Adipocyte (in vitro differentiated cells): ENCODE measurements around the gene FAM13C.
A peak's percentile ranks its signal among the peaks of the same experiment; 100 is the strongest.

Source experiments
- DNase-seq: peaks from one replicate; pipeline ENCODE4 v3.0.0-alpha.2; 2015; ENCODE audit warnings: low read depth
- H3K27me3 ChIP-seq: replicated peaks from 2 replicates; pipeline ENCODE4 v1.7.0; 2013; ENCODE audit warnings: mild to moderate bottlenecking, low read length, moderate library complexity; ENCODE audit not compliant: control insufficient read depth, insufficient read depth
- H3K36me3 ChIP-seq: 2 replicates; pipeline ENCODE4 v1.7.0; 2013; ENCODE audit warnings: low read length, mild to moderate bottlenecking, moderate library complexity; ENCODE audit not compliant: control insufficient read depth, insufficient read depth, severe bottlenecking
- H3K4me1 ChIP-seq: 2 replicates; pipeline ENCODE4 v1.7.0; 2013; ENCODE audit warnings: mild to moderate bottlenecking, low read length, moderate library complexity; ENCODE audit not compliant: control insufficient read depth, insufficient read depth
- H3K4me3 ChIP-seq: 2 replicates; pipeline ENCODE4 v1.7.0; 2013; ENCODE audit warnings: mild to moderate bottlenecking, low read length, moderate library complexity
- H3K9ac ChIP-seq: 2 replicates; pipeline ENCODE4 v1.7.0; 2013; ENCODE audit warnings: mild to moderate bottlenecking, low read length, moderate library complexity
- H3K9me3 ChIP-seq: 2 replicates; pipeline ENCODE4 v1.7.0; 2013; ENCODE audit warnings: mild to moderate bottlenecking, low read length, moderate library complexity; ENCODE audit not compliant: control insufficient read depth

FAM13C gene

DNA sequence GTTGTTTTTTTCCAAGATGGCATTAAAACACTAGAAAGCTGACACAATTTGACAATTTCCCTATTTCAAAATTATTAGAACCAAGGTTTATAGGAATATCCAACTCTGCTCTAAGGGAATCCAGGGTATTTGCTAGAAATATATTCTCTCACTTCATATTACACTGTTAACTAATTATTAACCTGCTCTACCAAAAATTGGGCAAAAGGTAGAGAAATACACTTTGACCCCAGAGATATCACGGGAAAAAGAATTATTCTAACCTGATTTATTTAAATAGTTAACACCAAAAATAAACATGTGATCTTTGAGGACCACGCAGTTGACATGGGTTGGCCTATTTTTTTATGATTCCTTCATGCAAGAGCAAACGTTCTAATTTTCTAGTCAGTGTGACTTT is 21.6 kb upstream of the FAM13C start:
- DNase-seq = no peak
- H3K4me1 ChIP-seq = peaks cover 27% of the 10 kb centered on the region

DNA sequence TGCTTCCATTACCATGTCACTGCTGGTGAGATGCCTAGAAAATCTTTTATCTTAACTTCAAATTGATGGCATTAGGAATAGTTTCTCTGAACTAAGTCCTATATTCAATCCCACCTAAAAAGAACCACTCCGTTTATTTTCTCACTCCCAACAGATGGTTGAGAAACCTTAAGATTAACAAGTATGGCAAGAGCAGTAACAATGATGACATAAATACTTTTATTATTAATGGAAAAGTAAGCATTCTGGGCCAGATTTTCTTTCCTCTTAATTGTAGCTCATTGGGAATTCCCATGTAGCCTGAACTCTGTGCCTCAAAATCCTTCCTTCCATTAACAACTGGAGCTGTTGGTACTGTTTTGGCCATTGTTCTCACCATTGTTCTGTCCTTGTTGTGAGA is 21.1 kb upstream of the FAM13C start:
- Histone ChIP-seq H3K36me3 (no peaks in the 10 kb centered on the region), H3K9ac (no peak overlapping the region), H3K9me3 (no peaks in the 10 kb centered on the region), H3K27me3 (no peaks in the 10 kb centered on the region), H3K4me1 (peaks cover 26% of the 10 kb centered on the region), H3K4me3 (no peak overlapping the region)
- DNase-seq = no peak

More for the DNA sequence above, 21.6 kb upstream of the FAM13C start:
- H3K36me3 ChIP-seq = no peaks in the 10 kb centered on the region
- H3K27me3 ChIP-seq = no peaks in the 10 kb centered on the region
- no peak overlapping the region for H3K9ac ChIP-seq
- no peak overlapping the region for H3K4me3 ChIP-seq
- H3K9me3 ChIP-seq = no peaks in the 10 kb centered on the region

- H3K27me3 ChIP-seq = no peaks in the 10 kb centered on the region
- H3K9ac ChIP-seq = no peak overlapping the region
- H3K9me3 ChIP-seq = no peaks in the 10 kb centered on the region
- no peaks in the 10 kb centered on the region for H3K36me3 ChIP-seq
- H3K4me1 ChIP-seq = peaks cover 20% of the 10 kb centered on the region
- peak; percentile 42 for DNase-seq
- H3K4me3 ChIP-seq = no peak overlapping the region
These were observed 20.5 kb upstream of the FAM13C start for GRCh38 chr10:59382831-59383295.

DNA sequence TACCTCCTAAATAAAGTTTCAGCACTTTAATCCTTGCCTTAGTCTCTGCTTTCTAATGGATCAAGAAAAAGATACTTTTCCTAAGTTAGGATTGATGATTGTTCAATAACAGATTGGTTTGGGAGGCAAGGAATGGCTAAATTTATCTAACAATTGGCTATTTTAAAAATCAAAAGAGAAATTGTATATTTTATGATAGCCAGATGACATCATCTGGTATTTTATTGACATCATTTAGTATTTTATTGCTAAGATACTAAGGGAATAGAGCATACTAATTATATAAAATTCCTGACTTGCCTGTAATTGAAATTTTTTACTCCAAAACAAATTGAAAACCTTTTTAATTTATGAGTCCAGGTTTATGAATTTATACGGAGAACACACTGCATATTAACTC is 19.3 kb upstream of the FAM13C start:
- DNase-seq = no peak
- H3K27me3 ChIP-seq = no peaks in the 10 kb centered on the region
- H3K4me1 ChIP-seq = peaks cover 14% of the 10 kb centered on the region
- no peak overlapping the region for H3K9ac ChIP-seq
- no peaks in the 10 kb centered on the region for H3K36me3 ChIP-seq
- no peaks in the 10 kb centered on the region for H3K9me3 ChIP-seq
- H3K4me3 ChIP-seq = no peak overlapping the region

GRCh38 chr10:59376846-59377245 is 14.5 kb upstream of the FAM13C start:
- DNase-seq = no peak
- no peaks in the 10 kb centered on the region for H3K36me3 ChIP-seq
- no peaks in the 10 kb centered on the region for H3K9me3 ChIP-seq
- no peaks in the 10 kb centered on the region for H3K27me3 ChIP-seq
- no peak overlapping the region for H3K4me3 ChIP-seq
- peaks cover 12% of the 10 kb centered on the region for H3K4me1 ChIP-seq
- no peak overlapping the region for H3K9ac ChIP-seq

GRCh38 chr10:59375990-59376389 is 13.6 kb upstream of the FAM13C start:
- H3K9me3 ChIP-seq = no peaks in the 10 kb centered on the region
- H3K36me3 ChIP-seq = no peaks in the 10 kb centered on the region
- no peak for DNase-seq
- no peaks in the 10 kb centered on the region for H3K27me3 ChIP-seq
- H3K9ac ChIP-seq = no peak overlapping the region
- H3K4me1 ChIP-seq = peaks cover 12% of the 10 kb centered on the region
- no peak overlapping the region for H3K4me3 ChIP-seq

DNA sequence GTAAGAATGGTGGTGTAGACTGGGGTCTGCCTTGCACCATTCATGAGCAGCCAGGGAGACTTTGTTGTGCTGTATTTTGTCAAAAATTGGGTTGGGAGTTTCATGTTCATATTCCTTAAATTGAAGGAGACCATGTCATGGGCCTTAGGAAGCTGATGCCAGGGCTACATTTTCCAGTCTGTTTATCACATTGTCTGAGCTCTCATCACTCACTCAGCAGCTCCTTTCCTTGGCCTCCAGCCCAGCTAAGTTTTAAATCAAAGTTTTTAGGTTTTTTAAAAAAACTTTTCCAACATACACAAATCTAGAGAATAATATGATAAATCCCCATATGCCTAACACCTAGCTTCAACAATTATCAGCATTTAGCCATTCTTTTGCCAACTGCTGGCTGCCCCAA is 12.6 kb upstream of the FAM13C start:
- no peak for DNase-seq
- no peaks in the 10 kb centered on the region for H3K36me3 ChIP-seq
- H3K4me1 ChIP-seq = peaks cover 12% of the 10 kb centered on the region
- H3K27me3 ChIP-seq = no peaks in the 10 kb centered on the region
- no peaks in the 10 kb centered on the region for H3K9me3 ChIP-seq
- H3K9ac ChIP-seq = no peak overlapping the region
- H3K4me3 ChIP-seq = no peak overlapping the region

- no peak for DNase-seq
- H3K4me3 ChIP-seq = no peak overlapping the region
- no peak overlapping the region for H3K9ac ChIP-seq
- no peaks in the 10 kb centered on the region for H3K27me3 ChIP-seq
- peaks cover 12% of the 10 kb centered on the region for H3K4me1 ChIP-seq
- no peaks in the 10 kb centered on the region for H3K9me3 ChIP-seq
- H3K36me3 ChIP-seq = no peaks in the 10 kb centered on the region
These were observed 10.7 kb upstream of the FAM13C start for GRCh38 chr10:59373071-59373470.

DNA sequence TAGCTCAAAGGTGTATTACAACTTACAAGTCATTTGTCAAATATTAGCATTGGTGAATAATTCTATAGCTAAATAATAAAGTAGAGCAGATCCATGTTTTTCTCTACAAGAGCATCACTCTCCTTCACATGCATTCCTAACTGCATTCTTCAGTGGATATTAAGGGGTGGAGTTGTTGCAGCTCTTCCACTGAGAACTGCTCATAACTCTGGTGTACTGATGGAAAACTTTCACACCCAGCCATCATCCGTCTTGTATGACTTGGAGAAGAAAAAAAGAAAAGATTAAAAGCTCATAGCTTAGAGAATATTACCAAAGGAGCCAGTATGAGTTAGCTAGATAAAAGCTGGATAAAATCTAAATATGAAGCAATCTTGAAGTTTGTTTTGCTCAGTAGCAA is 10.2 kb upstream of the FAM13C start:
- no peaks in the 10 kb centered on the region for H3K36me3 ChIP-seq
- no peaks in the 10 kb centered on the region for H3K27me3 ChIP-seq
- peaks cover 12% of the 10 kb centered on the region for H3K4me1 ChIP-seq
- H3K9ac ChIP-seq = no peak overlapping the region
- no peaks in the 10 kb centered on the region for H3K9me3 ChIP-seq
- no peak overlapping the region for H3K4me3 ChIP-seq
- DNase-seq = no peak

GRCh38 chr10:59366290-59366689 is 3.9 kb upstream of the FAM13C start:
- H3K27me3 ChIP-seq = no peaks in the 10 kb centered on the region
- DNase-seq = no peak
- no peak overlapping the region for H3K4me3 ChIP-seq
- no peak overlapping the region for H3K9ac ChIP-seq
- no peaks in the 10 kb centered on the region for H3K36me3 ChIP-seq
- peaks cover 13% of the 10 kb centered on the region for H3K4me1 ChIP-seq
- no peaks in the 10 kb centered on the region for H3K9me3 ChIP-seq

- H3K27me3 ChIP-seq = no peaks in the 10 kb centered on the region
- H3K4me1 ChIP-seq = peaks cover 20% of the 10 kb centered on the region
- no peak overlapping the region for H3K9ac ChIP-seq
- H3K4me3 ChIP-seq = no peak overlapping the region
- DNase-seq = no peak
- no peaks in the 10 kb centered on the region for H3K9me3 ChIP-seq
- no peaks in the 10 kb centered on the region for H3K36me3 ChIP-seq
These were observed 1.2 kb upstream of the FAM13C start for GRCh38 chr10:59363446-59363958.

- Histone ChIP-seq H3K4me1 (peaks cover 20% of the 10 kb centered on the region), H3K4me3 (peak overlapping the region; percentile 86), H3K9me3 (no peaks in the 10 kb centered on the region), H3K9ac (no peak overlapping the region), H3K36me3 (no peaks in the 10 kb centered on the region), H3K27me3 (no peaks in the 10 kb centered on the region)
- DNase-seq = peak; percentile 74
These were observed 621 bp upstream of the FAM13C start for GRCh38 chr10:59362959-59363381.
